DND-41 (cell line): ENCODE measurements around the gene ARRDC1.
"Not testable (repeated sequence)": the region's sequence is repeated elsewhere in the genome, so short reads cannot be mapped to it uniquely, and the experiment has no call there.

Source experiments
- ATAC-seq: fragments of 200-7000 bp; cut with Tn5 transposase; 3 replicates; pipeline ENCODE4 v1.9.1; 2021; ENCODE audit warnings: low read depth; ENCODE audit not compliant: insufficient read depth
- DNase-seq: peaks from one replicate; pipeline ENCODE4 v3.0.0-alpha.2; 2020
- H2AFZ ChIP-seq: 2 replicates; pipeline ENCODE4 v1.6.0; 2012; ENCODE audit warnings: low read depth, low read length
- H3K27ac ChIP-seq: 2 replicates; pipeline ENCODE4 v1.5.1; 2012; ENCODE audit warnings: low read length, inconsistent platforms
- H3K27me3 ChIP-seq: fragments of 200-600 bp; sonication (generic); 2 replicates; pipeline ENCODE4 v1.6.0; 2012; ENCODE audit warnings: low read length, mild to moderate bottlenecking, inconsistent platforms; ENCODE audit not compliant: insufficient read depth, poor library complexity
- H3K36me3 ChIP-seq: 2 replicates; pipeline ENCODE4 v1.5.1; 2012; ENCODE audit warnings: low read length, inconsistent platforms; ENCODE audit not compliant: insufficient read depth
- H3K4me1 ChIP-seq: 2 replicates; pipeline ENCODE4 v1.5.1; 2012; ENCODE audit warnings: mild to moderate bottlenecking, low read length; ENCODE audit not compliant: insufficient read depth
- H3K4me2 ChIP-seq: 2 replicates; pipeline ENCODE4 v1.6.0; 2012; ENCODE audit warnings: mild to moderate bottlenecking, moderate library complexity, low read length, inconsistent platforms; ENCODE audit not compliant: insufficient read depth
- H3K4me3 ChIP-seq, 2 experiments: fragments of 200-600 bp in 1 of 2; shearing (Covaris generic) in 1 of 2; 2 replicates each; pipeline ENCODE4 v1.5.1; 2012 to 2016; ENCODE audit warnings: inconsistent platforms in 2 of 2, low read length in 2 of 2, mild to moderate bottlenecking in 2 of 2, low read depth in 1 of 2, moderate library complexity in 1 of 2
- H3K79me2 ChIP-seq: 2 replicates; pipeline ENCODE4 v1.6.0; 2012; ENCODE audit warnings: low read length, inconsistent platforms; ENCODE audit not compliant: insufficient read depth
- H3K9ac ChIP-seq: 2 replicates; pipeline ENCODE4 v1.6.0; 2012; ENCODE audit warnings: low read depth, mild to moderate bottlenecking, inconsistent platforms, low read length, moderate library complexity
- H3K9me3 ChIP-seq: 2 replicates; pipeline ENCODE4 v1.5.1; 2012; ENCODE audit warnings: low read length, moderate library complexity, mild to moderate bottlenecking, inconsistent platforms; ENCODE audit not compliant: insufficient read depth, severe bottlenecking
- H4K20me1 ChIP-seq: 2 replicates; pipeline ENCODE4 v1.6.0; 2012; ENCODE audit warnings: low read length; ENCODE audit not compliant: insufficient read depth
- CTCF ChIP-seq: IDR thresholded peaks from 2 replicates; pipeline ENCODE4 v1.5.1; 2012; ENCODE audit warnings: borderline replicate concordance, low read length, moderate library complexity, mild to moderate bottlenecking; ENCODE audit not compliant: poor library complexity, severe bottlenecking; ENCODE audit errors: extremely low read depth
- EZH2 ChIP-seq: IDR thresholded peaks from 3 replicates; pipeline ENCODE4 v1.6.1; 2012; ENCODE audit warnings: borderline replicate concordance, low read depth, mild to moderate bottlenecking, moderate library complexity, low read length, inconsistent platforms; ENCODE audit not compliant: severe bottlenecking

Gene ARRDC1

GRCh38 chr9:137564134-137564533, 41.4 kb upstream of the ARRDC1 start:
- H3K27ac ChIP-seq: no peak overlapping the region
- H3K9me3 ChIP-seq: no peaks in the 10 kb centered on the region
- no peak for TF ChIP-seq CTCF
- no peak for TF ChIP-seq EZH2
- H3K4me1 ChIP-seq: no peaks in the 10 kb centered on the region
- DNase-seq: no peak
- no peak overlapping the region for H3K4me3 ChIP-seq
- no peaks in the 10 kb centered on the region; the same call in 1 of the 2 replicates for H3K79me2 ChIP-seq
- no peak overlapping the region for H3K9ac ChIP-seq
- no peak overlapping the region for H2AFZ ChIP-seq
- no peak overlapping the region for H3K4me2 ChIP-seq
- H3K36me3 ChIP-seq: peaks cover 34% of the 10 kb centered on the region
- H3K27me3 ChIP-seq: no peaks in the 10 kb centered on the region
- ATAC-seq: no peak
- peaks cover 11% of the 10 kb centered on the region; the same call in 1 of the 2 replicates for H4K20me1 ChIP-seq

DNA sequence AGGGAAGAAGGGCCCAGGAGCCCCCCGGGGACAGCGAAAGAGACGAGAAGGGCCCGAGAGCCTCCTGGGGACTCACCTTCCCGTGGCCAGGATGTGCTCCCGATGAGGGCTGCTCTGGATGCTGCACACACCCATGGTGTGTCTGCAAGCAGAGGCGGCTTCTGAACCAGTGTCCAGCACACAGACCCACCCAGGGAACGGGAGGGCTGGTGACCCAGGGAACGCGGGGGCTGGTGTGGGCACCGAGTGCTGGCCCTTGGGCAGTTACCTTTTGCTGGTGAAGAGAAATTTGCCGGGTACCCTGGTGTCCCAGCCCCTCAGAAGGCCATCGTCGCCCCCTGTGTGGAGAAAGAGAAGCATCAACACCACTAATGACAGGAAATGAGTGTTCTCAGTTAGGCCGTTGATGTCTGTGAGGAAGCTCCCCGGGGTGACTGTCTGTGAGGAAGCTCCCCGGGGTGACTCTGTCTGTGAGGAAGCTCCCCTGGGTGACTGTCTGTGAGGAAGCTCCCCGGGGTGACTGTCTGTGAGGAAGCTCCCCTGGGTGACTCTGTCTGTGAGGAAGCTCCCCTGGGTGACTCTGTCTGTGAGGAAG, 40.6 kb upstream of the ARRDC1 start:
- peaks cover 2% of the 10 kb centered on the region for H3K79me2 ChIP-seq
- no peaks in the 10 kb centered on the region for H3K4me1 ChIP-seq
- DNase-seq (no peak), ATAC-seq (no peak)
- no peak overlapping the region for H3K4me2 ChIP-seq
- H3K9me3 ChIP-seq: no peaks in the 10 kb centered on the region
- no peak overlapping the region for H3K4me3 ChIP-seq
- peaks cover 15% of the 10 kb centered on the region; the same call in 1 of the 2 replicates for H4K20me1 ChIP-seq
- no peak overlapping the region for H3K9ac ChIP-seq
- peaks cover 32% of the 10 kb centered on the region for H3K36me3 ChIP-seq
- no peaks in the 10 kb centered on the region for H3K27me3 ChIP-seq
- TF ChIP-seq CTCF: no peak
- no peak for TF ChIP-seq EZH2
- H3K27ac ChIP-seq: no peak overlapping the region
- H2AFZ ChIP-seq: no peak overlapping the region

- H3K27ac ChIP-seq: not testable (repeated sequence)
- H3K36me3 ChIP-seq: peaks cover 38% of the 10 kb centered on the region
Measured at GRCh38 chr9:137568445-137568844, 37.0 kb upstream of the ARRDC1 start.

GRCh38 chr9:137569609-137570203, 35.8 kb upstream of the ARRDC1 start:
- ATAC-seq: no peak
- Histone ChIP-seq H3K27ac (no peak overlapping the region), H3K27me3 (no peaks in the 10 kb centered on the region), H3K4me2 (no peak overlapping the region), H2AFZ (no peak overlapping the region), H3K4me3 (no peak overlapping the region), H3K9me3 (no peaks in the 10 kb centered on the region), H3K9ac (no peak overlapping the region), H3K36me3 (peaks cover 35% of the 10 kb centered on the region), H3K4me1 (no peaks in the 10 kb centered on the region), H4K20me1 (peaks cover 18% of the 10 kb centered on the region; the same call in 1 of the 2 replicates), H3K79me2 (peaks cover 10% of the 10 kb centered on the region)
- TF ChIP-seq EZH2: no peak
- TF ChIP-seq CTCF: no peak
- no peak for DNase-seq

More at GRCh38 chr9:137568445-137568844, 37.0 kb upstream of the ARRDC1 start:
- H3K27me3 ChIP-seq, ATAC-seq, H3K9me3 ChIP-seq, H3K9ac ChIP-seq, H3K79me2 ChIP-seq, DNase-seq, H3K4me3 ChIP-seq, H3K4me1 ChIP-seq, H3K4me2 ChIP-seq, H2AFZ ChIP-seq: not testable (repeated sequence)
- H4K20me1 ChIP-seq: peaks cover 16% of the 10 kb centered on the region; the same call in 1 of the 2 replicates
